HEK293 (cell line): ENCODE measurements around the gene UMAD1.

ENCODE experiments used
- CTCF ChIA-PET: fragments of 350-600 bp; formaldehyde crosslinking; extraction: SDS; loops from one replicate; lab custom pipeline; 2021; ENCODE audit warnings: antibody characterized with exemption; lab: Yijun Ruan, JAX
- POLR2A ChIA-PET: fragments of 300-600 bp; formaldehyde crosslinking; extraction: SDS; loops from one replicate; lab custom pipeline; 2020; ENCODE audit warnings: antibody characterized with exemption, inconsistent platforms; lab: Yijun Ruan, JAX
- H3K27ac ChIP-seq: fragments of 200-500 bp; sonication (Bioruptor generic); 2 replicates; pipeline ENCODE4 v1.5.1; 2014; ENCODE audit warnings: low read depth, low read length, control low read depth, inconsistent platforms; ENCODE audit errors: extremely low read depth
- H3K36me3 ChIP-seq, 2 experiments: fragments of 200-500 bp in 1 of 2; sonication (Bioruptor generic) in 1 of 2; 1 replicate in 1 of 2; 2 replicates in 1 of 2; pipeline ENCODE4 v1.5.1; 2014 to 2017; ENCODE audit warnings: inconsistent platforms in 2 of 2, low read length in 2 of 2; ENCODE audit not compliant: control insufficient read depth in 2 of 2, insufficient read depth in 1 of 2
- H3K4me1 ChIP-seq: fragments of 200-500 bp; sonication (Bioruptor generic); 2 replicates; pipeline ENCODE4 v1.5.1; 2014; ENCODE audit warnings: mild to moderate bottlenecking, low read length, inconsistent platforms; ENCODE audit not compliant: control insufficient read depth, insufficient read depth
- H3K4me3 ChIP-seq: 2 replicates; pipeline ENCODE4 v1.5.1; 2011; ENCODE audit warnings: low read depth, mild to moderate bottlenecking, control low read depth, low read length, moderate library complexity
- H3K9me3 ChIP-seq: fragments of 200-500 bp; sonication (Bioruptor generic); 2 replicates; pipeline ENCODE4 v1.5.1; 2014; ENCODE audit warnings: low read depth, low read length, inconsistent platforms; ENCODE audit not compliant: control insufficient read depth, insufficient read depth
- EGR2 ChIP-seq: fragments of 450-650 bp; formaldehyde crosslinking; IDR thresholded peaks from 2 replicates; pipeline ENCODE4 v1.5.1; 2016; ENCODE audit warnings: low read depth, missing biosample characterization, missing genetic modification characterization
- GLI4 ChIP-seq: fragments of 450-650 bp; formaldehyde crosslinking; IDR thresholded peaks from 2 replicates; pipeline ENCODE4 v1.5.1; 2016; ENCODE audit warnings: missing biosample characterization, missing genetic modification characterization
- KLF16 ChIP-seq: fragments of 450-650 bp; formaldehyde crosslinking; IDR thresholded peaks from 2 replicates; pipeline ENCODE4 v1.5.1; 2017; ENCODE audit warnings: missing biosample characterization, missing genetic modification characterization
- KLF8 ChIP-seq: fragments of 450-650 bp; formaldehyde crosslinking; IDR thresholded peaks from 2 replicates; pipeline ENCODE4 v1.5.1; 2016; ENCODE audit warnings: missing biosample characterization, missing genetic modification characterization
- KLF9 ChIP-seq: fragments of 450-650 bp; formaldehyde crosslinking; IDR thresholded peaks from 2 replicates; pipeline ENCODE4 v1.5.1; 2016; ENCODE audit warnings: missing biosample characterization, missing genetic modification characterization, low read depth
- PRDM1 ChIP-seq: fragments of 450-650 bp; formaldehyde crosslinking; IDR thresholded peaks from 2 replicates; pipeline ENCODE4; 2016; ENCODE audit warnings: missing biosample characterization, missing genetic modification characterization
- SP2 ChIP-seq: fragments of 450-650 bp; formaldehyde crosslinking; IDR thresholded peaks from 2 replicates; pipeline ENCODE4 v1.5.1; 2016; ENCODE audit warnings: missing biosample characterization, missing genetic modification characterization
- ZBTB11 ChIP-seq: fragments of 450-650 bp; formaldehyde crosslinking; conservative IDR thresholded peaks from 2 replicates; pipeline ENCODE4 v1.5.1; 2016; ENCODE audit warnings: low read depth, missing biosample characterization, missing genetic modification characterization
- ZBTB20 ChIP-seq: fragments of 450-650 bp; formaldehyde crosslinking; IDR thresholded peaks from 2 replicates; pipeline ENCODE4 v1.5.1; 2016; ENCODE audit warnings: missing biosample characterization, missing genetic modification characterization
- ZBTB26 ChIP-seq: fragments of 450-650 bp; formaldehyde crosslinking; optimal IDR thresholded peaks from 2 replicates; pipeline ENCODE3; 2016; ENCODE audit warnings: missing biosample characterization, mild to moderate bottlenecking, missing genetic modification characterization
- ZBTB8A ChIP-seq: fragments of 450-650 bp; formaldehyde crosslinking; IDR thresholded peaks from 2 replicates; pipeline ENCODE4 v1.5.1; 2016; ENCODE audit warnings: missing biosample characterization, missing genetic modification characterization
- ZEB2 ChIP-seq: fragments of 450-650 bp; formaldehyde crosslinking; IDR thresholded peaks from 2 replicates; pipeline ENCODE4 v1.5.1; 2016; ENCODE audit warnings: missing biosample characterization, missing genetic modification characterization
- ZFP69B ChIP-seq: fragments of 450-650 bp; formaldehyde crosslinking; IDR thresholded peaks from 2 replicates; pipeline ENCODE4 v1.5.1; 2016; ENCODE audit warnings: missing biosample characterization, missing genetic modification characterization
- ZNF133 ChIP-seq: fragments of 450-650 bp; formaldehyde crosslinking; IDR thresholded peaks from 2 replicates; pipeline ENCODE4 v1.5.1; 2016; ENCODE audit warnings: missing biosample characterization, missing genetic modification characterization
- ZNF140 ChIP-seq: fragments of 450-650 bp; formaldehyde crosslinking; IDR thresholded peaks from 2 replicates; pipeline ENCODE4 v1.5.1; 2016; ENCODE audit warnings: missing biosample characterization, missing genetic modification characterization
- ZNF175 ChIP-seq: fragments of 450-650 bp; formaldehyde crosslinking; IDR thresholded peaks from 2 replicates; pipeline ENCODE4 v1.5.1; 2016; ENCODE audit warnings: missing biosample characterization, missing genetic modification characterization
- ZNF2 ChIP-seq: fragments of 450-650 bp; formaldehyde crosslinking; IDR thresholded peaks from 2 replicates; pipeline ENCODE4 v1.5.1; 2016; ENCODE audit warnings: missing biosample characterization, missing genetic modification characterization
- ZNF266 ChIP-seq: fragments of 450-650 bp; formaldehyde crosslinking; IDR thresholded peaks from 2 replicates; pipeline ENCODE4 v1.5.1; 2016; ENCODE audit warnings: missing biosample characterization, missing genetic modification characterization, low read depth
- ZNF311 ChIP-seq: fragments of 450-650 bp; formaldehyde crosslinking; IDR thresholded peaks from 2 replicates; pipeline ENCODE4 v1.5.1; 2017; ENCODE audit warnings: missing biosample characterization, missing genetic modification characterization, borderline replicate concordance
- ZNF560 ChIP-seq: fragments of 450-650 bp; formaldehyde crosslinking; IDR thresholded peaks from 2 replicates; pipeline ENCODE4 v1.5.1; 2017; ENCODE audit warnings: missing biosample characterization, missing genetic modification characterization, borderline replicate concordance
- ZNF585B ChIP-seq: fragments of 450-650 bp; formaldehyde crosslinking; IDR thresholded peaks from 2 replicates; pipeline ENCODE4 v1.5.1; 2016; ENCODE audit warnings: missing biosample characterization, missing genetic modification characterization
- ZNF626 ChIP-seq: fragments of 450-650 bp; sonication (Bioruptor Pico); formaldehyde crosslinking; IDR thresholded peaks from 2 replicates; pipeline ENCODE4 v1.5.1; 2018; ENCODE audit warnings: missing biosample characterization, missing genetic modification characterization, inconsistent platforms
- ZNF658 ChIP-seq: fragments of 450-650 bp; formaldehyde crosslinking; IDR thresholded peaks from 2 replicates; pipeline ENCODE4; 2016; ENCODE audit warnings: missing biosample characterization, missing genetic modification characterization
- ZNF707 ChIP-seq: fragments of 450-650 bp; formaldehyde crosslinking; IDR thresholded peaks from 2 replicates; pipeline ENCODE4 v1.5.1; 2016; ENCODE audit warnings: missing biosample characterization, missing genetic modification characterization
- ZSCAN5A ChIP-seq: fragments of 450-650 bp; formaldehyde crosslinking; IDR thresholded peaks from 2 replicates; pipeline ENCODE4 v1.5.1; 2016; ENCODE audit warnings: missing biosample characterization, missing genetic modification characterization
- TF ChIP-seq, protein P1 (sequence below): fragments of 450-650 bp; formaldehyde crosslinking; IDR thresholded peaks from 2 replicates; pipeline ENCODE4 v1.5.1; 2016; ENCODE audit warnings: missing biosample characterization, missing genetic modification characterization

The UMAD1 gene

GRCh38 chr7:7665031-7665430, 24.5 kb downstream of the UMAD1 start:
- Histone ChIP-seq H3K4me3 (no peak overlapping the region), H3K9me3 (no peaks in the 10 kb centered on the region), H3K4me1 (no peaks in the 10 kb centered on the region), H3K36me3 (no peaks in the 10 kb centered on the region), H3K27ac (no peak overlapping the region)
- POLR2A ChIA-PET, result interaction anchor here (0.8 kb wide), 1 partner anchor 24 kb away, joined by 3 read pairs; the partner anchor contains the start of gene UMAD1
- TF ChIP-seq PRDM1 (no peak), ZSCAN5A (no peak), ZNF175 (tag by site-specific recombination) (no peak), GLI4 (tag by site-specific recombination) (no peak), KLF8 (tag by site-specific recombination) (no peak), ZNF585B (tag by site-specific recombination) (no peak)
- CTCF ChIA-PET, result interaction anchor here (0.6 to 1.0 kb wide), 2 partner anchors 96 to 319 kb away, joined by 3 to 4 read pairs; no protein-coding TSS in a partner anchor

DNA sequence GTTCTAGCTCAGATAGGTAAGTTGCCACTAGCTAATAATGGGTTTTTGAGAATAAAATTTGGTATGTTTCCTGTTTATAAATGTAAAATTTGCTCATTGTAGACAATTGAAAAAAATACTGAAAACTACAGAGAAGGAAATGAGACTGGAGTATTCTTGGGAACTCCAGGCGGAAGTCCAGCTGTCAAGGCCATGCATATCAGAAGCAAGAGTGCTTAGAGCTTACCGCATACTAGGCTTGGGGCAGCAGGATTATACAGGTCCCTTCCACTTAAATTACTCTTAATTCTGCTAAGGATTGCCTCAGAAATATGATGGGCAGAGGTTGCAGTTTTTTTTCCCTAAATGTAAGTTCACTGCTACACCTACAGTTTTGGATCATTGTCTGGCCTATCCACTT, 26.6 kb downstream of the UMAD1 start:
- POLR2A ChIA-PET, result interaction anchor here (1.0 kb wide), 1 partner anchor 27 kb away, joined by 3 read pairs; the partner anchor contains the start of gene UMAD1

GRCh38 chr7:7668706-7669105, 28.2 kb downstream of the UMAD1 start:
- no peak overlapping the region for H3K27ac ChIP-seq
- H3K4me1 ChIP-seq, result no peaks in the 10 kb centered on the region
- no peaks in the 10 kb centered on the region for H3K36me3 ChIP-seq
- POLR2A ChIA-PET, result no interaction called here
- H3K4me3 ChIP-seq, result no peak overlapping the region
- CTCF ChIA-PET, result interaction anchor here (1.0 kb wide), 2 partner anchors 11 to 12 kb away, joined by 3 to 4 read pairs; no protein-coding TSS in a partner anchor
- no peaks in the 10 kb centered on the region for H3K9me3 ChIP-seq
- TF ChIP-seq ZBTB20 (tag by site-specific recombination) (no peak), ZBTB26 (no peak), ZEB2 (tag by site-specific recombination) (no peak), KLF16 (tag by site-specific recombination) (no peak), ZNF266 (tag by site-specific recombination) (no peak), ZNF658 (tag by site-specific recombination) (no peak), ZNF560 (no peak), ZBTB8A (no peak), ZNF311 (tag by site-specific recombination) (no peak), KLF8 (tag by site-specific recombination) (no peak), KLF9 (tag by site-specific recombination) (no peak), ZFP69B (tag by site-specific recombination) (no peak), ZNF140 (tag by site-specific recombination) (no peak)
- TF ChIP-seq, protein P1, sequence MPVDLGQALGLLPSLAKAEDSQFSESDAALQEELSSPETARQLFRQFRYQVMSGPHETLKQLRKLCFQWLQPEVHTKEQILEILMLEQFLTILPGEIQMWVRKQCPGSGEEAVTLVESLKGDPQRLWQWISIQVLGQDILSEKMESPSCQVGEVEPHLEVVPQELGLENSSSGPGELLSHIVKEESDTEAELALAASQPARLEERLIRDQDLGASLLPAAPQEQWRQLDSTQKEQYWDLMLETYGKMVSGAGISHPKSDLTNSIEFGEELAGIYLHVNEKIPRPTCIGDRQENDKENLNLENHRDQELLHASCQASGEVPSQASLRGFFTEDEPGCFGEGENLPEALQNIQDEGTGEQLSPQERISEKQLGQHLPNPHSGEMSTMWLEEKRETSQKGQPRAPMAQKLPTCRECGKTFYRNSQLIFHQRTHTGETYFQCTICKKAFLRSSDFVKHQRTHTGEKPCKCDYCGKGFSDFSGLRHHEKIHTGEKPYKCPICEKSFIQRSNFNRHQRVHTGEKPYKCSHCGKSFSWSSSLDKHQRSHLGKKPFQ (tag by site-specific recombination), result no peak

More for the DNA sequence above, 26.6 kb downstream of the UMAD1 start:
- TF ChIP-seq ZBTB11 (tag by site-specific recombination), result no peak
- TF ChIP-seq SP2 (tag by site-specific recombination), result no peak
- no peak for TF ChIP-seq ZNF707
- TF ChIP-seq ZNF2 (tag by site-specific recombination), result no peak
- TF ChIP-seq EGR2 (tag by site-specific recombination), result no peak
- TF ChIP-seq ZNF133, result no peak
- TF ChIP-seq ZNF626 (tag by site-specific recombination), result no peak
- TF ChIP-seq, all 188 proteins: peak for 0
- H3K9me3 ChIP-seq, result no peaks in the 10 kb centered on the region
- no peak overlapping the region for H3K27ac ChIP-seq
- CTCF ChIA-PET, result interaction anchor here (1.0 to 1.9 kb wide), 3 partner anchors 9 to 550 kb away, joined by 3 to 10 read pairs (median 5); no protein-coding TSS in a partner anchor
- no peaks in the 10 kb centered on the region for H3K36me3 ChIP-seq
- no peaks in the 10 kb centered on the region for H3K4me1 ChIP-seq
- no peak overlapping the region for H3K4me3 ChIP-seq
